Upper lobe of left lung (tissue), 4 donors: Measurements from ENCODE around the gene C1QC.

Experiments used
- CTCF ChIP-seq, 6 experiments: fragments of 450-650 bp in 4 of 6; fragments of 200-600 bp in 2 of 6; sonication (generic) in 2 of 6; IDR thresholded peaks; one replicate each; pipeline ENCODE4 v1.5.1; 2016 to 2019; ENCODE audit warnings: antibody characterized with exemption in 6 of 6
- EP300 ChIP-seq, 4 donors: sonication (generic); formaldehyde crosslinking; IDR thresholded peaks; one replicate each; pipeline ENCODE4 v1.5.1; 2017; ENCODE audit warnings: antibody characterized with exemption in 4 of 4, control low read depth in 2 of 4
- POLR2A ChIP-seq, 4 donors: fragments of 450-650 bp; IDR thresholded peaks; one replicate each; pipeline ENCODE4 v1.5.1; 2016 to 2017; ENCODE audit warnings: antibody characterized with exemption in 4 of 4, mild to moderate bottlenecking in 2 of 4
- POLR2AphosphoS5 ChIP-seq, 2 donors: sonication (generic); formaldehyde crosslinking; IDR thresholded peaks; one replicate each; pipeline ENCODE4 v1.5.1; 2017; ENCODE audit warnings: antibody characterized with exemption in 2 of 2

- TF ChIP-seq CTCF (IDR thresholded peaks at IDR 0.05) (no peak), EP300 (IDR thresholded peaks at IDR 0.05) (no peak), POLR2A (IDR thresholded peaks at IDR 0.05) (no peak), POLR2AphosphoS5 (IDR thresholded peaks at IDR 0.05) (no peak)
These were observed 37.3 kb upstream of the C1QC start for GRCh38 chr1:22606161-22606560.
